Epidermal melanocyte (primary cell): ENCODE data around the gene CCM2L.

Source experiments
- DNase-seq: peaks from one replicate; pipeline ENCODE4 v3.0.0; 2011; ENCODE audit warnings: low spot score; ENCODE audit not compliant: insufficient read length

CCM2L gene

GRCh38 chr20:32010101-32010500 is at the start of gene CCM2L:
TSS of gene CCM2L (plus strand) at chr20:32010438. CDS start at chr20:32010455, 17 bp downstream.
- no peak for DNase-seq

DNA sequence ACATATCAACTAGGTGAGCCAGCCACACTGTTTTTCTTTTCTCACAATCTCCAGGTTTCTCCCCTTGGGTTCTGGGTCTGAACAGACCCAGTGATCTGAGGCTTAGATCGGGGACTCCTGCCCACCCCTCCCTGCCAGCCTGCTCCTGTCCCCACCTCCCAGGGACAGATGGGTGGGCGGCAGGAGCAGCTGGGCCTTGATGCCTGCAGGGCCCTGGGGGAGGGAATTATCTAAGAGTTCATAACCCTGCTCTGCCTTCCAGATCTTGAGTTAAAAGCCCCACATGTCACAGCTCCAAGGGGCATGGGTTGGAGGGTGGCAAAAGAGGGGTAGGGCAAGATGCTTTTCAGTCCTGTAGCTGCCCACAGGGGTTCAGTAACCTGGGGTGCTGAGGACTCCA is 47.5 kb upstream of the CCM2L start:
- DNase-seq = no peak

DNA sequence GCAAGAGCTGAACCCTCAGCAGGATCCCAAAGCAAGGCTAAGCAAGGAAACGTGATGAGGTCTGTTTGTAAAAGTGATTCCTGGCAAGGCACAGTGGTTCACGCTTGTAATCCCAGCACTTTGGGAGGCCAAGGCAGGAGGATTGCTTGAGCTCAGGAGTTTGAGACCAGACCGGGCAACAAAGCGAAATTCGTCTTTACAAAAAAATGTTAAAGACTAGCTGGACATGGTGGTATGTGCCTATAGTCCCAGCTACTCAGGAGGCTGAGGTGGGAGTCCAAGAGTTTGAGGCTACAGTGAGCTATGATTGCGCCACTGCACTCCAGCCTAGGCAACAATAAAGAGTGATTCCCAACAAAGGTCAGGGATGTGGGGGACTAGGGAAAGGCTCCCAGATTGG is 46.3 kb upstream of the CCM2L start:
- DNase-seq = no peak

GRCh38 chr20:31966991-31967655 is 43.1 kb upstream of the CCM2L start:
- no peak for DNase-seq

GRCh38 chr20:31967830-31968249 is 42.4 kb upstream of the CCM2L start, which contains the start of gene XKR7:
TSS of gene XKR7 (plus strand) at chr20:31968151. CDS start at chr20:31968176, 25 bp downstream.
- DNase-seq = no peak

- peak; percentile 82 for DNase-seq
Observed at GRCh38 chr20:31968291-31969126, 41.7 kb upstream of the CCM2L start.

- no peak for DNase-seq
Observed at GRCh38 chr20:31969991-31970390, 40.2 kb upstream of the CCM2L start.

DNA sequence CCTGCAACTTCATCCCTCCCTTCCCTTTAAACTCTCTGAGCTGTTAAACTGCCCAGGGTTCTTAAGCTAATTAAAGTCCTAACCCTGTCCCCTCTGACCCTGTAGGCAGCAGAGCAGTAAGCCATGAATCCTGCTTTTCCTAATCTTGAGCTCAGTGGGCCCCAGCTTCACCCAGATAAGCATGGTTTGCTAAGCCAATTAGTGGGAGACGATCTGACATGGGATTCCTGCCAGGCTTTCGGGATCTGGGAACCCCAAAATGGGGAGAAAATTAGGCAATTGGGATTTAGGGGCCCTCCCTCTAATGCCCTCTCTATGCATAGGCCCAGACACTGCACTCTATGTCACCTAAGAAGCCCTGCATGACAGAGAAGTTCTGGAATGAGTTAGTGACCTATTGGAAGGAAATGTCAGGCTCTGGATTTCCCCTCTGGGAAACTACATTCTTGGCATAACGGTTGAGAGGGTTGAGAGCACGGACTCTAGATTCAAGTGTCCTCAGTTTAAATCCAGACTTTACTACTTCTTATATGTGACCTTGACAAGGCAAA is 37.7 kb upstream of the CCM2L start:
- DNase-seq = no peak

- DNase-seq = no peak
Observed at GRCh38 chr20:31974296-31974695, 35.9 kb upstream of the CCM2L start.

- no peak for DNase-seq
Observed at GRCh38 chr20:31974951-31975487, 35.2 kb upstream of the CCM2L start.

DNA sequence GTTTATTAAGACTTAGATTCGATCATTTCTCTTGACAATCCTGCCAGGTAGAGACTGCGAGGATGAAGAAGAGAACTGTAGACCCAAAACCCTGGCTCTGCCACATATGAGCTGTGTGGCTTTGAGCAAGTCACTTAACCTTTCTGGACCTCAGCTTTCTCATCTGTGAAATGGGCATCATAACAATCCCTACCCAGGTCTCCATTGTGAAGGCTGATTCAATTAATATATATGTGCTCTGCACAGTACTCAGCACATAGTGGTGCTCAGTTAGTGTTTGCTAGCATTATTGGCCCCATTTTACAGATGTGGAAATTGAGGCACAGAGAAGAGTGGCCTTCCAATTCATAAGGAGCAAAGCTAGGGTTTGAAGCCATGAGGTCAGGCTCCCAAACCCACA is 34.4 kb upstream of the CCM2L start:
- no peak for DNase-seq

DNA sequence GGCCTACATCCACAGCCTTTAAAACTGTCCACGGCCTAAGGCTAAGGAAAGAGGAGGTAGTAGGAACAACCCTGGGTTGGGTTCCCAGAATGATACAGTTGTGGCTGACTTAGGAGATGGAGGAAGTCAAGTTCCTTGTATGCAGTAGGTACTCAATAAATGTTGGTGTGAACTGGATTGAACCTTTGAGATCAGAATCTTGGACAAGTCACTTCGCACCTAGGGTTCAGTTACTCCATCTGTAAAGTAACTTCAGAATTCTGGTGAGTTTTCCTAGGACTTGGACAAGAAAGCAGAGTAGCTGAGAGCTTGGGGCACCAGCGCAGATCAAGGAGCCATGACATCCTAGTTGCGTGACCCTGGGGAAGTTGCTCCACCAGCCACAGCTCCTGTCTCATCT is 33.2 kb upstream of the CCM2L start:
- DNase-seq = no peak

- DNase-seq = no peak
Observed at GRCh38 chr20:31979713-31980426, 30.4 kb upstream of the CCM2L start.

GRCh38 chr20:31981784-31982183 is 28.5 kb upstream of the CCM2L start:
- DNase-seq = no peak

DNA sequence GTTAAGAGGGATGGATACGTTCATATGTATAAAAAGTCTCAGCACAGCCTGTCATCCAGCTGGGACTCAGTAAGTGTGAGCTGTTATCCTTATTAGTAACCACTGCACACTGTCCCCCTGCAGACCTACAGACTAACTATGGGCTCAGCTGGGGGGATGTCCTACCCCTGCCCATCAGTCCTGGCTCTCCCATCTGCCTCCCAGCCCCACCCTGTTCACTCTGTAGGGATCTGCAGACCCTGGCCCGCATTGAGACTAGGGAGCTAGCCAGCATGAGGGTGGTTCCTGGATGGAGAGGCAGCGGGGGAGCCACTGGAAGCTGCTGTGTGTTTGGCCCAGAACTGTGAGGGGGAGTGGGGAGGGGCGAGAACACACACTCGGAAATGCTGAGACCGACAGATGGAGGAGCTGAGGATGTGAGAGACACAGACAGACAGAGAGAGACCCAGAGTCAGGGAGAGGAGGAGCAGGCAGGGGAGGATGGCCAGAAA is 25.2 kb upstream of the CCM2L start:
- DNase-seq = no peak

DNA sequence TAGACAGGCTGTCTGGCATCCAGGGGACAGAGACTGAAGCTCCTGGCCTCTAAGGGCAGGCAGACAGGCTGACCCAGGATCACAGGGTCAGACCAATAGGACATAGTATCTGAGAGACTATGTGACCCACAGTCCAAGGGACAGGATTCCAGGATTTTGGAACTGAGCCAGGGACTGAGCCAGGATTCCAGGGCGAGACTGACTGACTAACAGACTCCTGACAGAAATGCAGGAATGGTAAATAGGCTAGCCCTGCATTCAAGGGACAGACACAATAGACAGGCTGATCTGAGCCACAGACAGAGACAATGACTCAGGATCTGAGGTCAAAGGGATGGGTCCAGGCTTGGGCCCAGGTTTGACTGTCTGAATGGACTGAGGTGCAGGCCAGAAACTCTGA is 22.5 kb upstream of the CCM2L start:
- no peak for DNase-seq

DNA sequence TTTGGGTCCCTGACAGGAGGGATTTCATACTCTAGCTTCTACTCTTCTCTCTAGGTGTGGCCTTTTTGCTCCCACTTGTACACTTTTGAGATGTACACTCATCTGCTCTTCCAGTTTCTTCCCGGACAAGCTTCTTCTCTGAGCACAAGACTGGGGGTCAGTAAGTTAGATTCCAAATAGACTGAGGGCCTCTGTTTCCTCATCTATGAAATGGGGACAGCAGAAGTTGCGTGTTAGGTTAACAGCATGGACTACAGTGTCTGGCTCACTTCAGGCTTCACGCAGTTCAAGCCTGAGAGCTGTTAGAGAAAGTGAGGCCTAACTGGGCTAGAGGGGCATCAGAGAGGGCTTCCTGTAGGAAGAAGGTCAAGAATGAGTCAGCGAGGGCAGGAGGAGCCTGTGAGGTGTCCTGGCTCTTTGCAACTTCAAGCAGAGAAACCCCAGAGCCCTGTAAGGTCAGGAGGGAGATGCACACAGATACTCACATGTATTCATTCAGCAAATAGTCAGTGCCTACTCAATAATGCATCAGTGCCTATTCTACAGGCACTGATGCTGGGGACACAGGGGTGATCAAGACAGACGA is 21.7 kb upstream of the CCM2L start:
- no peak for DNase-seq

- no peak for DNase-seq
Observed at GRCh38 chr20:31989030-31989645, 21.1 kb upstream of the CCM2L start.

DNA sequence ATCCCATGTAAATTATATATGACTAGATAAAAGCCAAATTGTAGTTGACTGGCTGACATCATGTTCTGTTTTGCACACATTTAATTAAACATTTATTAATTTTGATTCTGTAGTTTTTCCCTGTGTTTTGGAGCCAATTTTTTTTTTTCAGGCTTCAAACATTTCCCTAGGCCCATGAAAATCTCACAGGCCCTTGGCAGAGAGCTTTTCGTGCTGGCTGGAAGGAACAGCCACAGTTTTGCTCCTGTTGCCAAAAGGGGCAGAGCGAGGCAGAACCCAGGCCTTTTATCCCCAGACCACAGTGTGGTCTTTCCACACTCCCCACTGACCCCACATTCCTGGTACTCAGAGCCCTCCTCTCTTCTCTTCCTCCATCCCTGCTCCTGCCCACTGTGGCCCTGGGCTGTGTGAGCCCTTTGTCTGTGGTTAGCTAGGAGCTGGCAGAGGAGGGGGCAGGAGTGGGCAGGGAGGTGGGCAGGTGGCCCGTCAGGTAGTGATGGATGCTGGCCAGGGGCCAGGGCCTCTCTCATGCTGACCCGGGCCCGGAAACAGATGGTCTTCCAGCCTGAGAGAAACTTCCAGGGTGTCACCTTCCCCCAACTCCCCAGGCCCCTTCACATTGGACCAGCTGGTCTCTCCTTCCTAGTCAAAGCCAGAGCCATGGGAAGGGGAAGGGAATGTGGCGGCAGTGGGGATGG is 19.4 kb upstream of the CCM2L start:
- DNase-seq = no peak

GRCh38 chr20:31991339-31991705 is 18.9 kb upstream of the CCM2L start:
- DNase-seq = no peak
